SK-N-SH treated with all-trans-retinoic acid at 6 μM for 48 hours (cell line): ENCODE measurements around the gene CABP4.

Source experiments
- ATAC-seq: fragments of 200-7000 bp; cut with Tn5 transposase; 3 replicates; pipeline ENCODE4 v1.9.1; 2020; ENCODE audit warnings: mild to moderate bottlenecking, moderate library complexity
- ARNTL ChIP-seq: fragments of 450-650 bp; formaldehyde crosslinking; IDR thresholded peaks from 2 replicates; pipeline ENCODE4 v1.5.0; 2020; ENCODE audit warnings: low read depth, mild to moderate bottlenecking, moderate library complexity, borderline replicate concordance
- BACH2 ChIP-seq: fragments of 250-450 bp; sonication (Bioruptor Pico); IDR thresholded peaks from 2 replicates; pipeline ENCODE4 v1.9.0; 2021; ENCODE audit warnings: mild to moderate bottlenecking, borderline replicate concordance
- CREB5 ChIP-seq: fragments of 250-450 bp; sonication (Bioruptor Pico); IDR thresholded peaks from 2 replicates; pipeline ENCODE4 v1.5.1; 2020; ENCODE audit warnings: low read depth, mild to moderate bottlenecking, moderate library complexity
- CSDC2 ChIP-seq: fragments of 250-450 bp; sonication (Bioruptor Pico); IDR thresholded peaks from 2 replicates; pipeline ENCODE4 v1.5.0; 2020; ENCODE audit warnings: mild to moderate bottlenecking, moderate library complexity
- CSRNP3 ChIP-seq: fragments of 250-450 bp; sonication (Bioruptor Pico); IDR thresholded peaks from 2 replicates; pipeline ENCODE4 v1.5.1; 2021; ENCODE audit warnings: mild to moderate bottlenecking, moderate library complexity
- ESRRG ChIP-seq: fragments of 250-450 bp; sonication (Bioruptor Pico); IDR thresholded peaks from 2 replicates; pipeline ENCODE4 v1.6.1; 2021; ENCODE audit warnings: mild to moderate bottlenecking
- GLIS3 ChIP-seq: fragments of 250-450 bp; sonication (Bioruptor Pico); IDR thresholded peaks from 2 replicates; pipeline ENCODE4 v1.5.0; 2020; ENCODE audit warnings: mild to moderate bottlenecking, moderate library complexity
- OSR1 ChIP-seq: fragments of 250-450 bp; sonication (Bioruptor Pico); IDR thresholded peaks from 2 replicates; pipeline ENCODE4 v1.8.0; 2022; ENCODE audit warnings: moderate library complexity, mild to moderate bottlenecking, inconsistent platforms
- POU6F1 ChIP-seq: fragments of 250-450 bp; sonication (Bioruptor Pico); IDR thresholded peaks from 2 replicates; pipeline ENCODE4 v1.8.0; 2021; ENCODE audit warnings: low read depth, mild to moderate bottlenecking, moderate library complexity, borderline replicate concordance
- PPARA ChIP-seq: fragments of 250-450 bp; sonication (Bioruptor Pico); IDR thresholded peaks from 2 replicates; pipeline ENCODE4 v1.5.0; 2020; ENCODE audit warnings: mild to moderate bottlenecking, borderline replicate concordance
- RARB ChIP-seq: fragments of 250-450 bp; sonication (Bioruptor Pico); IDR thresholded peaks from 2 replicates; pipeline ENCODE4 v1.8.0; 2021; ENCODE audit warnings: mild to moderate bottlenecking, moderate library complexity
- SNAI2 ChIP-seq: fragments of 250-450 bp; sonication (Bioruptor Pico); IDR thresholded peaks from 2 replicates; pipeline ENCODE4 v1.5.0; 2020; ENCODE audit warnings: mild to moderate bottlenecking, moderate library complexity
- TCF4 ChIP-seq: fragments of 250-450 bp; sonication (Bioruptor Pico); IDR thresholded peaks from 2 replicates; pipeline ENCODE4 v1.8.0; 2021; ENCODE audit warnings: mild to moderate bottlenecking, moderate library complexity, borderline replicate concordance
- TSHZ2 ChIP-seq: fragments of 250-450 bp; sonication (Bioruptor Pico); IDR thresholded peaks from 2 replicates; pipeline ENCODE4 v1.5.0; 2020; ENCODE audit warnings: mild to moderate bottlenecking, moderate library complexity
- ZC3H10 ChIP-seq: fragments of 250-450 bp; sonication (Bioruptor Pico); IDR thresholded peaks from 2 replicates; pipeline ENCODE4 v1.5.1; 2021; ENCODE audit warnings: mild to moderate bottlenecking, moderate library complexity
- ZFP3 ChIP-seq: fragments of 250-450 bp; sonication (Bioruptor Pico); IDR thresholded peaks from 2 replicates; pipeline ENCODE4 v1.5.0; 2020; ENCODE audit warnings: mild to moderate bottlenecking, moderate library complexity
- ZFP30 ChIP-seq: fragments of 450-650 bp; formaldehyde crosslinking; IDR thresholded peaks from 2 replicates; pipeline ENCODE4 v1.5.0; 2022; ENCODE audit warnings: mild to moderate bottlenecking, moderate library complexity
- ZNF8 ChIP-seq: fragments of 450-650 bp; formaldehyde crosslinking; IDR thresholded peaks from 2 replicates; pipeline ENCODE4 v1.5.0; 2020; ENCODE audit warnings: mild to moderate bottlenecking, moderate library complexity
- TF ChIP-seq, protein P1 (sequence below): fragments of 250-450 bp; sonication (Bioruptor Pico); IDR thresholded peaks from 2 replicates; pipeline ENCODE4 v1.8.0; 2020; ENCODE audit warnings: mild to moderate bottlenecking, moderate library complexity, borderline replicate concordance

CABP4 gene

DNA sequence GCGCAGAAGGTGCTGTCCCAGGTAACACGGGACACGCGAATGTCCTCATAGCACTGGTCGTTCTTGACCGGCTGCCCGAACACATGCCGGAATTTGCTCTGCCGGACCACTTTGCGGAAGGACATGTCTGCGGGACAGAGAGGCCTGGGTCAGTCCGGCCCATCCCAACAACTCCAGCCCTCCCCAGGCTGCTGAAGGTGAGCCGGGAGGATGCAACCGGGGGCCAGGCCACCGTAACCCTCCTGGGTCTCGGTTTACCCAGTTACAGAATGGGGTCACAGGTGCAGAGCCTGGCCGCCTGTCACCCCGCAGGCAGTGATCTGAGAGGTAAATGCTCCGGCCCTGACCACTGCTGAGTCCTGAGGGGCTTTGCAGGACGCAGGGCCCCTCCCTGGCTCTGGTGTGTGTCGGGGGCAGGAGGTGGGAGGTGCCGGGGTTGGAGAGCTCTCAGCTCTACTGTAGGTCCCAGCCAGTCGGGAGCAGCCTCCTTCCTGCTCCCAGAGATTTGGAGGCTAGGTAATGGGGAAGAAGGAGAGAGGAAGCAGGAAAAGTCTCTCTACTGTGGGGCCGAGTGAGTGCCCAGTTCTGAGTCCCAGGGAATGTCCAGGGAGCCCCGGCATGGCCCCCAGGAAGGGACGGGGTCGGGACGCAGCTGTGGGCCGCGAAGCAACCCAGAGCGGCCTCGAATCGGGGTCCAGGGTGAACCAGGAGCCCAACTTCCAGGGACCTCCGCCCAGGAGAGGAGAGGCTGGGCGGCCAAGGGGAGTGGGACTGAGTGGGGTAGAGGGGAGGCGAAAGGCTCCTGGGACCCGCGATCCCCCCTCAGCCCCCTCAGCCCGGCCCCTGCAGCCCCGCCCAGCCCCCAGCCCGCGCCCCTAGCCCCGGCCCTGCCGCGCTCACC, 12.4 kb upstream of the CABP4 start:
- peak; percentile 10 for ATAC-seq
- TF ChIP-seq OSR1 (CRISPR knock-in tag), result no peak
- TF ChIP-seq TSHZ2 (CRISPR knock-in tag), result no peak
- no peak for TF ChIP-seq SNAI2
- no peak for TF ChIP-seq CSDC2 (CRISPR knock-in tag)
- no peak for TF ChIP-seq CSRNP3 (CRISPR knock-in tag)
- TF ChIP-seq CREB5 (CRISPR knock-in tag), result no peak

- ATAC-seq, result no peak
- TF ChIP-seq ZNF8 (CRISPR knock-in tag), result no peak
- TF ChIP-seq, protein P1, sequence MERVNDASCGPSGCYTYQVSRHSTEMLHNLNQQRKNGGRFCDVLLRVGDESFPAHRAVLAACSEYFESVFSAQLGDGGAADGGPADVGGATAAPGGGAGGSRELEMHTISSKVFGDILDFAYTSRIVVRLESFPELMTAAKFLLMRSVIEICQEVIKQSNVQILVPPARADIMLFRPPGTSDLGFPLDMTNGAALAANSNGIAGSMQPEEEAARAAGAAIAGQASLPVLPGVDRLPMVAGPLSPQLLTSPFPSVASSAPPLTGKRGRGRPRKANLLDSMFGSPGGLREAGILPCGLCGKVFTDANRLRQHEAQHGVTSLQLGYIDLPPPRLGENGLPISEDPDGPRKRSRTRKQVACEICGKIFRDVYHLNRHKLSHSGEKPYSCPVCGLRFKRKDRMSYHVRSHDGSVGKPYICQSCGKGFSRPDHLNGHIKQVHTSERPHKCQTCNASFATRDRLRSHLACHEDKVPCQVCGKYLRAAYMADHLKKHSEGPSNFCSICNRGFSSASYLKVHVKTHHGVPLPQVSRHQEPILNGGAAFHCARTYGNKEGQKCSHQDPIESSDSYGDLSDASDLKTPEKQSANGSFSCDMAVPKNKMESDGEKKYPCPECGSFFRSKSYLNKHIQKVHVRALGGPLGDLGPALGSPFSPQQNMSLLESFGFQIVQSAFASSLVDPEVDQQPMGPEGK (CRISPR knock-in tag), result no peak
- TF ChIP-seq GLIS3, result no peak
- no peak for TF ChIP-seq ARNTL (CRISPR knock-in tag)
- TF ChIP-seq BACH2 (CRISPR knock-in tag), result no peak
- TF ChIP-seq PPARA, result no peak
- no peak for TF ChIP-seq CSDC2 (CRISPR knock-in tag)
- TF ChIP-seq ZFP3 (CRISPR knock-in tag), result no peak
- no peak for TF ChIP-seq SNAI2
- no peak for TF ChIP-seq OSR1 (CRISPR knock-in tag)
- no peak for TF ChIP-seq TSHZ2 (CRISPR knock-in tag)
- TF ChIP-seq POU6F1 (CRISPR knock-in tag), result no peak
- TF ChIP-seq CREB5 (CRISPR knock-in tag), result no peak
- no peak for TF ChIP-seq ESRRG (CRISPR knock-in tag)
- no peak for TF ChIP-seq ZFP30
- TF ChIP-seq RARB, result no peak
- TF ChIP-seq ZC3H10, result no peak
- no peak for TF ChIP-seq TCF4 (CRISPR knock-in tag)
Observed at GRCh38 chr11:67445515-67445914, 9.6 kb upstream of the CABP4 start.
